IMR-90 (cell line): ENCODE data around the gene AP1S1. TPM values are rescaled to one million over a fixed set of nuclear protein-coding genes. Genes with fewer than 3 reads are reported as not detected.
"Not testable (repeated sequence)": the region's sequence is repeated elsewhere in the genome, so short reads cannot be mapped to it uniquely, and the experiment has no call there.

Experiments used
- ATAC-seq: fragments of 200-7000 bp; cut with Tn5 transposase; 2 replicates; pipeline ENCODE4 v1.9.1; 2020; ENCODE audit warnings: low read depth, mild to moderate bottlenecking, moderate library complexity
- BruUV-seq: library from RNA; stranded (reverse); fragments of 400-500 nt; replicated peaks from 2 replicates; lab custom pipeline; 2021; lab: Mats Ljungman, UMichigan
- CTCF ChIA-PET: fragments of 300-600 bp; formaldehyde crosslinking; extraction: SDS; loops from one replicate; lab custom pipeline; 2021; ENCODE audit warnings: antibody characterized with exemption; lab: Yijun Ruan, JAX
- POLR2A ChIA-PET: fragments of 300-600 bp; sonication (Branson Sonifier 250); formaldehyde crosslinking; loops from one replicate; lab custom pipeline; 2022; ENCODE audit warnings: antibody characterized with exemption; ENCODE audit not compliant: unreplicated experiment; lab: Charles Lee
- DNase-seq: peaks from one replicate; pipeline ENCODE4 v3.0.0; 2013
- H2AFZ ChIP-seq: replicated peaks from 2 replicates; pipeline ENCODE3; 2013; ENCODE audit warnings: low read length, mild to moderate bottlenecking; ENCODE audit not compliant: poor library complexity
- H2AK5ac ChIP-seq: 2 replicates; pipeline ENCODE4 v1.6.1; 2013; ENCODE audit warnings: low read depth, low read length, inconsistent platforms
- H2AK9ac ChIP-seq: replicated peaks from 2 replicates; pipeline ENCODE3; 2013; ENCODE audit warnings: mild to moderate bottlenecking, low read depth, low read length, moderate library complexity; ENCODE audit not compliant: poor library complexity
- H2BK120ac ChIP-seq: 2 replicates; pipeline ENCODE4 v1.6.1; 2013; ENCODE audit warnings: low read depth, low read length, inconsistent platforms
- H2BK15ac ChIP-seq: 3 replicates; pipeline ENCODE4 v1.6.1; 2013; ENCODE audit warnings: low read depth, low read length, inconsistent platforms
- H2BK20ac ChIP-seq: 2 replicates; pipeline ENCODE4 v1.6.1; 2013; ENCODE audit warnings: low read depth, mild to moderate bottlenecking, inconsistent platforms, low read length, moderate library complexity
- H2BK5ac ChIP-seq: 2 replicates; pipeline ENCODE4 v1.6.1; 2013; ENCODE audit warnings: mild to moderate bottlenecking, low read depth, low read length, inconsistent platforms; ENCODE audit not compliant: poor library complexity, severe bottlenecking
- H3K14ac ChIP-seq: replicated peaks from 2 replicates; pipeline ENCODE4 v1.6.1; 2013; ENCODE audit warnings: low read depth, low read length, inconsistent platforms
- H3K18ac ChIP-seq: 2 replicates; pipeline ENCODE4 v1.6.1; 2013; ENCODE audit warnings: low read depth, low read length, control low read depth
- H3K23ac ChIP-seq: 2 replicates; pipeline ENCODE4 v1.6.1; 2013; ENCODE audit warnings: low read depth, low read length, inconsistent platforms
- H3K27ac ChIP-seq: 2 replicates; pipeline ENCODE4 v1.5.1; 2013; ENCODE audit warnings: mild to moderate bottlenecking, control low read depth, low read length; ENCODE audit not compliant: insufficient read depth
- H3K27me3 ChIP-seq: 2 replicates; pipeline ENCODE4 v1.6.1; 2013; ENCODE audit warnings: low read length; ENCODE audit not compliant: control insufficient read depth, insufficient read depth
- H3K36me3 ChIP-seq: 2 replicates; pipeline ENCODE4 v1.6.1; 2013; ENCODE audit warnings: low read length, mixed read lengths; ENCODE audit not compliant: control insufficient read depth, insufficient read depth
- H3K4ac ChIP-seq: 2 replicates; pipeline ENCODE4 v1.6.1; 2013; ENCODE audit warnings: low read depth, low read length, inconsistent platforms
- H3K4me1 ChIP-seq: 2 replicates; pipeline ENCODE4 v1.6.1; 2013; ENCODE audit warnings: low read length, mixed read lengths; ENCODE audit not compliant: control insufficient read depth, insufficient read depth
- H3K4me2 ChIP-seq: 2 replicates; pipeline ENCODE4 v1.6.1; 2013; ENCODE audit warnings: low read depth, mild to moderate bottlenecking, control low read depth, low read length, moderate library complexity
- H3K4me3 ChIP-seq: 2 replicates; pipeline ENCODE4 v1.5.1; 2013; ENCODE audit warnings: low read depth, mild to moderate bottlenecking, control low read depth, low read length, moderate library complexity; ENCODE audit not compliant: insufficient read depth
- H3K56ac ChIP-seq: 2 replicates; pipeline ENCODE4 v1.6.1; 2013; ENCODE audit warnings: low read length, inconsistent platforms; ENCODE audit not compliant: insufficient read depth; ENCODE audit errors: extremely low read depth
- H3K79me1 ChIP-seq, 2 experiments: 2 replicates each; pipeline ENCODE4 v1.6.1; 2013; ENCODE audit warnings: low read length in 2 of 2, inconsistent platforms in 1 of 2, low read depth in 1 of 2
- H3K9ac ChIP-seq: 2 replicates; pipeline ENCODE4 v1.6.1; 2013; ENCODE audit warnings: low read depth, low read length, control low read depth
- H3K9me1 ChIP-seq: 2 replicates; pipeline ENCODE4 v1.6.1; 2013; ENCODE audit warnings: low read length, inconsistent platforms; ENCODE audit not compliant: insufficient read depth
- H3K9me3 ChIP-seq: 2 replicates; pipeline ENCODE4 v1.6.1; 2013; ENCODE audit warnings: low read length; ENCODE audit not compliant: control insufficient read depth, insufficient read depth
- H4K20me1 ChIP-seq: 2 replicates; pipeline ENCODE4 v1.6.1; 2013; ENCODE audit warnings: low read length, inconsistent platforms; ENCODE audit not compliant: insufficient read depth
- H4K5ac ChIP-seq: 2 replicates; pipeline ENCODE4 v1.6.1; 2013; ENCODE audit warnings: mild to moderate bottlenecking, low read depth, low read length, control low read depth
- H4K8ac ChIP-seq, 2 experiments: 2 replicates each; pipeline ENCODE4 v1.6.1; 2013; ENCODE audit warnings: low read depth in 2 of 2, low read length in 2 of 2, control low read depth in 1 of 2, inconsistent platforms in 1 of 2
- H4K91ac ChIP-seq: 2 replicates; pipeline ENCODE4 v1.6.1; 2013; ENCODE audit warnings: low read depth, low read length, inconsistent platforms; ENCODE audit not compliant: insufficient read depth
- WGBS, 2 experiments: methylation state at CpG; one replicate each; pipeline versions ENCODE4 v1.1.5 to v1.1.7; 2013; ENCODE audit warnings: missing lambda C conversion rate in 2 of 2; ENCODE audit not compliant: insufficient read length in 1 of 2; ENCODE audit errors: extremely low coverage in 2 of 2; 5-methylcytosine and 5-hydroxymethylcytosine counted together
- dilution Hi-C: fragments of 300-500 bp; cut with HindIII; formaldehyde crosslinking; loops from one replicate; pipeline ENCODE4 v1.14.3; 2018; ENCODE audit warnings: low sequenced_read_pairs; ENCODE audit not compliant: unreplicated experiment
- in situ Hi-C: fragments of 300-500 bp; cut with MboI; formaldehyde crosslinking; loops from 3 replicates; pipeline ENCODE4 v1.14.3; 2019; ENCODE audit warnings: low sequenced_read_pairs, inconsistent platforms, mixed read lengths
- intact Hi-C: fragments of 100-400 bp; cut with micrococcal nuclease; formaldehyde crosslinking; loops from 2 replicates; pipeline ENCODE4 v1.10.0; 2022
- polyA plus RNA-seq, 3 experiments: library from polyadenylated mRNA; depleted of rRNA; stranded (reverse); fragments of >200 nt; gene quantifications; 2 replicates each; pipeline ENCODE4 v1.2.3, GENCODE V29; 2012; ENCODE audit warnings: low replicate concordance in 1 of 3
- total RNA-seq: library from RNA; depleted of rRNA; stranded (reverse); fragments of >200 nt; gene quantifications from 2 replicates; pipeline ENCODE4 v1.2.3, GENCODE V29; 2012

The AP1S1 gene
- total and polyA plus RNA-seq, 2 of the 4 experiments (the other 2 are of a cell fraction), result 187 to 295 TPM

DNA sequence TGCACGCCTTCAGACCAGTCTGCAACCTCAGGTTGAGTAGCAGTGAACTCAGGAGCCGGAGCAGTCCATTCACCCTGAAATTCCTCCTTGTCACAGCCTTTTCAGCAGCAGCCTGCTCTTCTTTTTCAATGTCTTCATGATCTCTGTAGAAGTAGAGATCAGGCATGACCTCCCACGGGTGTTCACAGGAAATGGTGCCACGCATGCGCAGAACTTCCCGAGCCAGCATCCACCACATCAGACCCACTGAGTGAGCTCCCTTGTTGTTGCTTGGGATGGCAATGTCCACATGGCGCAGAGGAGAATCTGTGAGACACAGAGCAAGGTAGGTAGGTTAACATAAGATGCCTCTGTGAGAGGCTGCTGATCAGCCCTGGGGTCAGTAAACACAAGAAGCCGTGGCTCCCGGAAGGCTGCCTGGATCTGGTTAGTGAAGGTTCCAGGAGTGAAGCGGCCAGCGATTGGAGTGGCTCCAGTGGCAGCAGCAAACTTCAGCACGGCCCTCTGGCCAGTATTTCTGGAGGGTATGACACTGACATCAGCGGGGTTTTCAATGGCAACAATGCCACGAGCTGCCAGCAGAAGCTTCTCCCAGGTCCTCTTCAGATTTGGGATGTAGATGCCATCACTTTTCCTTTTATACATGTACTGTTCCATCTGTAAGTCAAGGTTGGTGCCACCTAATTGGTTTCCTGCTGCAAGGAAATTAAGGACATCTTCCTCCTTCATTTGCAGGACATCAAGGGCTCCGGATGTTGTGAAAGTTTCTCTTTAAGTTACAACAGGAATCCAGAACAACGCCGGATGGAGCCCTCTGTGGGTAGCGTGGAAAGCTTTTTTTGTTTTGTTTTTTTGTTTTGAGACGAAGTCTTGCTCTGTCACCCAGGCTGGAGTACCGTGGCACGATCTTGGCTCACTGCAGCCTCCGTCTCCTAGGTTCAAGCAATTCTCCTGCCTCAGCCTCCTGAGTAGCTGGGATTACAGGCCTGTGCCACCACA is 49.8 kb downstream of the AP1S1 start:
- Histone ChIP-seq H3K36me3 (peaks cover 20% of the 10 kb centered on the region), H3K27me3 (peaks cover 37% of the 10 kb centered on the region)
- H3K18ac ChIP-seq, H3K56ac ChIP-seq, dilution Hi-C loops, intact Hi-C loops, H3K9ac ChIP-seq, H4K20me1 ChIP-seq, H2BK15ac ChIP-seq, H3K23ac ChIP-seq, H3K79me1 ChIP-seq, H3K4me3 ChIP-seq, H2BK20ac ChIP-seq, H2AK9ac ChIP-seq, H3K27ac ChIP-seq, DNase-seq, H4K5ac ChIP-seq, H3K4me2 ChIP-seq, H4K91ac ChIP-seq, H2BK5ac ChIP-seq, H4K8ac ChIP-seq, H2AK5ac ChIP-seq, H3K14ac ChIP-seq, H3K9me3 ChIP-seq, H2BK120ac ChIP-seq, ATAC-seq, H3K4ac ChIP-seq, H2AFZ ChIP-seq, CTCF ChIA-PET, H3K4me1 ChIP-seq, BruUV-seq, in situ Hi-C loops, H3K9me1 ChIP-seq: not testable (repeated sequence)
- 64% methylated on average over 5 of the region's 22 CpGs; no CpG with 5 or more reads in 1 of the 2 experiments for WGBS, 2 experiments
- POLR2A ChIA-PET, result interaction anchor here (0.5 kb wide), 1 partner anchor 313 kb away, joined by 3 read pairs; no protein-coding TSS in a partner anchor
